Activated CD4-positive, alpha-beta T cell treated with anti-CD3 and anti-CD28 coated beads, Interleukin-2, Interleukin-6, amounts not matched to agents 100 ng/mL and 50 ng/mL, durations not matched to agents 16 hours and 8 hours (primary cell): ENCODE results near the gene FAM83F.
"Not testable (repeated sequence)": the region's sequence is repeated elsewhere in the genome, so short reads cannot be mapped to it uniquely, and the experiment has no call there.

Experiments
- DNase-seq: peaks from one replicate; pipeline ENCODE4 v3.0.0-alpha.2; 2020

FAM83F gene

GRCh38 chr22:39966470-39966869, 28.3 kb upstream of the FAM83F start:
- no peak for DNase-seq

GRCh38 chr22:39967103-39967829, 27.5 kb upstream of the FAM83F start:
- no peak for DNase-seq

- DNase-seq = no peak
Measured at GRCh38 chr22:39967996-39968972, 26.5 kb upstream of the FAM83F start.

- no peak for DNase-seq
Measured at GRCh38 chr22:39970742-39971141, 24.0 kb upstream of the FAM83F start.

- no peak for DNase-seq
Measured at GRCh38 chr22:39972641-39973040, 22.1 kb upstream of the FAM83F start.

GRCh38 chr22:39973656-39974055, 21.1 kb upstream of the FAM83F start:
- DNase-seq = no peak

- DNase-seq = no peak
Measured at GRCh38 chr22:39974065-39974464, 20.7 kb upstream of the FAM83F start.

- no peak for DNase-seq
Measured at GRCh38 chr22:39979048-39979447, 15.7 kb upstream of the FAM83F start.

GRCh38 chr22:39979458-39979857, 15.3 kb upstream of the FAM83F start:
- DNase-seq = no peak

- DNase-seq = no peak
Measured at GRCh38 chr22:39980596-39980995, 14.2 kb upstream of the FAM83F start.

GRCh38 chr22:39983346-39983745, 11.4 kb upstream of the FAM83F start:
- no peak for DNase-seq

GRCh38 chr22:39984006-39984405, 10.7 kb upstream of the FAM83F start:
- DNase-seq = no peak

GRCh38 chr22:39984746-39985145, 10.0 kb upstream of the FAM83F start:
- no peak for DNase-seq

- DNase-seq = no peak
Measured at GRCh38 chr22:39985383-39986035, 9.2 kb upstream of the FAM83F start.

- no peak for DNase-seq
Measured at GRCh38 chr22:39988386-39989114, 6.2 kb upstream of the FAM83F start.

GRCh38 chr22:39989633-39990032, 5.1 kb upstream of the FAM83F start:
- DNase-seq = no peak

- no peak for DNase-seq
Measured at GRCh38 chr22:39990686-39991085, 4.1 kb upstream of the FAM83F start.

- DNase-seq = no peak
Measured at GRCh38 chr22:39991159-39991860, 3.4 kb upstream of the FAM83F start.

- DNase-seq = no peak
Measured at GRCh38 chr22:39992088-39992826, 2.5 kb upstream of the FAM83F start.

GRCh38 chr22:39992894-39993293, 1.9 kb upstream of the FAM83F start:
- not testable (repeated sequence) for DNase-seq

- DNase-seq = no peak
Measured at GRCh38 chr22:39994041-39994565, 651 bp upstream of the FAM83F start.
